DOHH2 (cell line): Measurements from ENCODE around the gene ITSN2.

Experiments used
- H3F3A ChIP-seq: fragments of 200-600 bp; sonication (generic), shearing (Covaris generic); 2 replicates; pipeline ENCODE4 v1.6.0; 2016; ENCODE audit warnings: antibody characterized with exemption, mild to moderate bottlenecking; ENCODE audit not compliant: control insufficient read depth, insufficient read depth
- H3K27ac ChIP-seq: fragments of 200-600 bp; sonication (generic); 2 replicates; pipeline ENCODE4 v1.5.1; 2014; ENCODE audit warnings: low read depth, mild to moderate bottlenecking, low read length, moderate library complexity
- H3K27me3 ChIP-seq: fragments of 200-600 bp; sonication (generic); 2 replicates; pipeline ENCODE4 v1.6.1; 2014; ENCODE audit warnings: mild to moderate bottlenecking, low read length, mixed read lengths; ENCODE audit not compliant: control insufficient read depth
- H3K36me3 ChIP-seq: fragments of 200-600 bp; sonication (generic); 2 replicates; pipeline ENCODE4 v1.6.1; 2014; ENCODE audit warnings: mild to moderate bottlenecking, low read length, moderate library complexity, mixed read lengths; ENCODE audit not compliant: control insufficient read depth
- H3K4me1 ChIP-seq: fragments of 200-600 bp; sonication (generic); 2 replicates; pipeline ENCODE4 v1.6.1; 2014; ENCODE audit warnings: mild to moderate bottlenecking, low read length, mixed read lengths; ENCODE audit not compliant: control insufficient read depth
- H3K4me2 ChIP-seq: fragments of 200-600 bp; sonication (generic); 2 replicates; pipeline ENCODE4 v1.6.0; 2014; ENCODE audit warnings: mild to moderate bottlenecking, low read length, moderate library complexity
- H3K4me3 ChIP-seq: fragments of 200-600 bp; sonication (generic); 2 replicates; pipeline ENCODE4 v1.5.1; 2014; ENCODE audit warnings: mild to moderate bottlenecking, low read length, mixed read lengths
- H3K79me2 ChIP-seq: fragments of 200-600 bp; sonication (generic); 2 replicates; pipeline ENCODE4 v1.6.1; 2014; ENCODE audit warnings: mild to moderate bottlenecking, low read length, mixed read lengths; ENCODE audit not compliant: control insufficient read depth
- H3K9me2 ChIP-seq: fragments of 200-600 bp; sonication (generic); replicated peaks from 2 replicates; pipeline ENCODE4 v1.6.1; 2014; ENCODE audit warnings: mild to moderate bottlenecking, low read length, mixed read lengths; ENCODE audit not compliant: control insufficient read depth
- H3K9me3 ChIP-seq: fragments of 200-600 bp; sonication (generic); 2 replicates; pipeline ENCODE4 v1.6.1; 2014; ENCODE audit warnings: antibody characterized with exemption, low read length, mixed read lengths; ENCODE audit not compliant: control insufficient read depth, insufficient read depth
- H4K20me1 ChIP-seq: fragments of 200-600 bp; sonication (generic); 2 replicates; pipeline ENCODE4 v1.6.0; 2014; ENCODE audit warnings: low read depth, mild to moderate bottlenecking, antibody characterized with exemption, low read length, moderate library complexity; ENCODE audit not compliant: control insufficient read depth, insufficient read depth
- CTCF ChIP-seq: fragments of 200-600 bp; sonication (generic); IDR thresholded peaks from one replicate; pipeline ENCODE4 v1.5.1; 2014; ENCODE audit warnings: antibody characterized with exemption, mild to moderate bottlenecking, low read depth, low read length; ENCODE audit not compliant: poor library complexity, severe bottlenecking
- EZH2phosphoT487 ChIP-seq: fragments of 200-600 bp; sonication (generic); IDR thresholded peaks from 2 replicates; pipeline ENCODE4 v1.6.1; 2017; ENCODE audit warnings: borderline replicate concordance, mild to moderate bottlenecking, antibody characterized with exemption, low read length, moderate library complexity, mixed read lengths

The ITSN2 gene

GRCh38 chr2:24337890-24338289, 22.4 kb downstream of the ITSN2 start:
- TF ChIP-seq CTCF = peak; percentile 46
- TF ChIP-seq EZH2phosphoT487 = no peak
- Histone ChIP-seq H3K4me1 (peaks cover 86% of the 10 kb centered on the region), H3K4me2 (no peak overlapping the region)

GRCh38 chr2:24336811-24337210, 23.5 kb downstream of the ITSN2 start:
- Histone ChIP-seq H4K20me1 (no peaks in the 10 kb centered on the region), H3K4me1 (peaks cover 86% of the 10 kb centered on the region), H3K27ac (peak overlapping the region; percentile 15; the same call in 1 of the 2 replicates), H3K4me3 (0 out of 2 replicates have a peak overlapping the region, but pooled peaks have one; percentile 9), H3K36me3 (no peaks in the 10 kb centered on the region), H3K9me3 (no peaks in the 10 kb centered on the region), H3K79me2 (peaks cover 89% of the 10 kb centered on the region), H3K9me2 (no peaks in the 10 kb centered on the region), H3K27me3 (no peaks in the 10 kb centered on the region), H3F3A (peaks cover 23% of the 10 kb centered on the region), H3K4me2 (peak overlapping the region; percentile 10; the same call in 1 of the 2 replicates)
- no peak for TF ChIP-seq EZH2phosphoT487
- no peak for TF ChIP-seq CTCF

More at GRCh38 chr2:24337890-24338289, 22.4 kb downstream of the ITSN2 start:
- Histone ChIP-seq H3K27ac (no peak overlapping the region), H3K79me2 (peaks cover 89% of the 10 kb centered on the region), H3K9me3 (no peaks in the 10 kb centered on the region), H3K4me3 (no peak overlapping the region), H3F3A (peaks cover 16% of the 10 kb centered on the region), H3K9me2 (no peaks in the 10 kb centered on the region), H3K27me3 (no peaks in the 10 kb centered on the region), H4K20me1 (no peaks in the 10 kb centered on the region), H3K36me3 (no peaks in the 10 kb centered on the region)

- no peaks in the 10 kb centered on the region for H3K36me3 ChIP-seq
- H3K27me3 ChIP-seq = no peaks in the 10 kb centered on the region
- peaks cover 37% of the 10 kb centered on the region for H3F3A ChIP-seq
- TF ChIP-seq CTCF (no peak), EZH2phosphoT487 (no peak)
- H3K9me3 ChIP-seq = no peaks in the 10 kb centered on the region
- H4K20me1 ChIP-seq = no peaks in the 10 kb centered on the region
- H3K4me1 ChIP-seq = peaks cover 86% of the 10 kb centered on the region
- H3K79me2 ChIP-seq = peaks cover 87% of the 10 kb centered on the region
- H3K4me3 ChIP-seq = peak overlapping the region; percentile 34
- H3K9me2 ChIP-seq = no peaks in the 10 kb centered on the region
- peak overlapping the region; percentile 94 for H3K27ac ChIP-seq
- peak overlapping the region; percentile 44 for H3K4me2 ChIP-seq
Measured at GRCh38 chr2:24334245-24334633, 26.1 kb downstream of the ITSN2 start.
